Neural progenitor cell (in vitro differentiated cells): Measurements from ENCODE around the gene SMIM36. TPM values are rescaled to one million over a fixed set of nuclear protein-coding genes. Genes with fewer than 3 reads are reported as not detected.
"Not testable (repeated sequence)": the region's sequence is repeated elsewhere in the genome, so short reads cannot be mapped to it uniquely, and the experiment has no call there.

ENCODE experiments used
- DNase-seq: peaks from one replicate; pipeline ENCODE4 v3.0.0-alpha.2; 2016; ENCODE audit warnings: low spot score
- H2AFZ ChIP-seq: fragments of 200-600 bp; sonication (generic); replicated peaks from 2 replicates; pipeline ENCODE4 v1.6.1; 2016; ENCODE audit warnings: antibody characterized with exemption
- H3F3A ChIP-seq: fragments of 200-600 bp; sonication (generic); 2 replicates; pipeline ENCODE4 v1.6.1; 2016; ENCODE audit warnings: antibody characterized with exemption, low read depth
- H3K27ac ChIP-seq: fragments of 200-600 bp; sonication (generic); 2 replicates; pipeline ENCODE4 v1.5.1; 2016; ENCODE audit warnings: mild to moderate bottlenecking
- H3K27me3 ChIP-seq: fragments of 200-600 bp; sonication (generic); 2 replicates; pipeline ENCODE4 v1.6.1; 2016; ENCODE audit warnings: mild to moderate bottlenecking, moderate library complexity
- H3K36me3 ChIP-seq: fragments of 200-600 bp; sonication (generic); 2 replicates; pipeline ENCODE4 v1.5.1; 2016
- H3K4me1 ChIP-seq: fragments of 200-600 bp; sonication (generic); 2 replicates; pipeline ENCODE4 v1.6.1; 2016; ENCODE audit warnings: mixed run types
- H3K4me2 ChIP-seq: fragments of 200-600 bp; sonication (generic); 2 replicates; pipeline ENCODE4 v1.6.1; 2016
- H3K4me3 ChIP-seq: fragments of 200-600 bp; sonication (generic); 2 replicates; pipeline ENCODE4 v1.5.1; 2016
- H3K79me2 ChIP-seq: fragments of 200-600 bp; sonication (generic); 2 replicates; pipeline ENCODE4 v1.6.1; 2016; ENCODE audit warnings: low read depth
- H3K9ac ChIP-seq: fragments of 200-600 bp; sonication (generic); 2 replicates; pipeline ENCODE4 v1.6.1; 2016
- H3K9me3 ChIP-seq: fragments of 200-600 bp; sonication (generic); 2 replicates; pipeline ENCODE4 v1.5.1; 2016; ENCODE audit warnings: low read depth
- H4K20me1 ChIP-seq: fragments of 200-600 bp; sonication (generic); 2 replicates; pipeline ENCODE4 v1.6.1; 2016; ENCODE audit warnings: low read depth
- H3K27ac Mint-ChIP-seq: 3 replicates; pipeline ENCODE4 v1.8.0; 2021; ENCODE audit warnings: mixed read lengths
- H3K27me3 Mint-ChIP-seq: 2 replicates; pipeline ENCODE4 v1.8.0; 2022; ENCODE audit warnings: low read depth, mild to moderate bottlenecking, inconsistent platforms, moderate library complexity, mixed read lengths; ENCODE audit not compliant: insufficient read depth
- H3K36me3 Mint-ChIP-seq: 3 replicates; pipeline ENCODE4 v1.8.0; 2021; ENCODE audit warnings: mixed read lengths
- H3K4me1 Mint-ChIP-seq: 3 replicates; pipeline ENCODE4 v1.8.0; 2021; ENCODE audit warnings: mixed read lengths
- H3K4me3 Mint-ChIP-seq: 3 replicates; pipeline ENCODE4 v1.8.0; 2021; ENCODE audit warnings: mild to moderate bottlenecking, moderate library complexity, mixed read lengths
- H3K9me3 Mint-ChIP-seq: 3 replicates; pipeline ENCODE4 v1.8.0; 2020; ENCODE audit warnings: mixed read lengths
- CTCF ChIP-seq: fragments of 200-600 bp; sonication (generic); IDR thresholded peaks from 2 replicates; pipeline ENCODE4 v1.5.1; 2017; ENCODE audit warnings: antibody characterized with exemption, mild to moderate bottlenecking
- EZH2 ChIP-seq: fragments of 200-600 bp; sonication (generic); IDR thresholded peaks from 2 replicates; pipeline ENCODE4 v1.6.1; 2017; ENCODE audit warnings: antibody characterized with exemption, mild to moderate bottlenecking, moderate library complexity
- EZH2phosphoT487 ChIP-seq: fragments of 200-600 bp; sonication (generic); IDR thresholded peaks from 2 replicates; pipeline ENCODE4 v1.6.1; 2017; ENCODE audit warnings: antibody characterized with exemption
- total RNA-seq: library from RNA; depleted of rRNA; stranded (reverse); fragments of >200 nt; gene quantifications from 2 replicates; pipeline ENCODE4 v1.2.3, GENCODE V29; 2015; ENCODE audit warnings: low replicate concordance

SMIM36 gene
- total RNA-seq, 1 donor from 2014 or later: not detected

GRCh38 chr17:55424893-55425540, 86.2 kb downstream of the SMIM36 start:
- Histone ChIP-seq H3K79me2 (peaks cover 13% of the 10 kb centered on the region), H3K4me1 (peaks cover 4% of the 10 kb centered on the region), H2AFZ (no peak overlapping the region), H3K27me3 (no peaks in the 10 kb centered on the region), H4K20me1 (peaks cover 5% of the 10 kb centered on the region), H3K4me3 (no peak overlapping the region), H3K4me2 (no peak overlapping the region), H3K9me3 (no peaks in the 10 kb centered on the region), H3K9ac (no peak overlapping the region), H3K36me3 (no peaks in the 10 kb centered on the region), H3F3A (no peaks in the 10 kb centered on the region), H3K27ac (no peak overlapping the region)
- no peak for TF ChIP-seq EZH2phosphoT487
- no peak for TF ChIP-seq CTCF
- TF ChIP-seq EZH2: no peak
- peaks cover 2% of the 10 kb centered on the region for H3K9me3 Mint-ChIP-seq
- H3K27me3 Mint-ChIP-seq: peaks cover 2% of the 10 kb centered on the region
- H3K27ac Mint-ChIP-seq: no peak overlapping the region
- peaks cover 1% of the 10 kb centered on the region for H3K36me3 Mint-ChIP-seq
- no peak for DNase-seq
- no peak overlapping the region for H3K4me3 Mint-ChIP-seq
- peaks cover 8% of the 10 kb centered on the region for H3K4me1 Mint-ChIP-seq

DNA sequence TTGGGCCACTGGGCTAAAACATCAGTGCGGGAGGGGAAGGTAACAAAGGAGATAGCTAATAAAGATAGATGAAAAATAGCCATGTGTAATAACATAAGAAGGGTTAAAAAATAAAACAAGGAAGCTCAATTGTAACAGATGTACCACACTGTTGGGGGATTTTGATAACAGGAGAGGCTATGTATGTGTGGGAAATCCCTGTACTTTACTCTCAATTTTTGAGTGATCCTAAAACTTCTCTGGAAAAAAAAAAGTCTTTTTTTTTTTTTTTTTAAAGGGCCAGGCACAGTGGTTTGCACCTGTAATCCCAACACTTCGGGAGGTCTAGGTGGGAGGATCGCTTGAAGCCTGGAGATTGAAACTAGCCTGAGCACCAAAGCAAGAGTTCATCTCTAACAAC, 87.7 kb downstream of the SMIM36 start:
- Histone ChIP-seq H2AFZ (no peak overlapping the region), H3K27ac (no peak overlapping the region), H3K4me2 (no peak overlapping the region), H3K4me3 (no peak overlapping the region), H3K27me3 (no peaks in the 10 kb centered on the region), H3K36me3 (peaks cover 4% of the 10 kb centered on the region), H3K79me2 (peaks cover 28% of the 10 kb centered on the region), H4K20me1 (peaks cover 9% of the 10 kb centered on the region), H3K4me1 (peaks cover 9% of the 10 kb centered on the region), H3K9me3 (no peaks in the 10 kb centered on the region), H3F3A (no peaks in the 10 kb centered on the region), H3K9ac (no peak overlapping the region)
- Mint-ChIP-seq H3K27ac (no peak overlapping the region), H3K4me3 (no peak overlapping the region), H3K36me3 (peaks cover 14% of the 10 kb centered on the region), H3K27me3 (peaks cover 2% of the 10 kb centered on the region), H3K4me1 (peaks cover 13% of the 10 kb centered on the region), H3K9me3 (no peaks in the 10 kb centered on the region)
- TF ChIP-seq EZH2: no peak
- no peak for TF ChIP-seq CTCF
- no peak for TF ChIP-seq EZH2phosphoT487
- DNase-seq: no peak

GRCh38 chr17:55422828-55423164, 88.5 kb downstream of the SMIM36 start:
- H3K9me3 ChIP-seq, H3K27me3 ChIP-seq, H3K4me2 ChIP-seq, H3K27ac Mint-ChIP-seq, DNase-seq, H3K36me3 ChIP-seq, H3K4me3 ChIP-seq, H4K20me1 ChIP-seq, H3K27ac ChIP-seq, H3K9me3 Mint-ChIP-seq, H3F3A ChIP-seq, H3K9ac ChIP-seq, H3K4me1 ChIP-seq, H3K27me3 Mint-ChIP-seq: not testable (repeated sequence)
- peaks cover 13% of the 10 kb centered on the region for H3K4me1 Mint-ChIP-seq
- H3K79me2 ChIP-seq: peaks cover 35% of the 10 kb centered on the region
- peak overlapping the region; percentile 69 for H3K4me3 Mint-ChIP-seq
- H3K36me3 Mint-ChIP-seq: peaks cover 21% of the 10 kb centered on the region
- H2AFZ ChIP-seq: peak overlapping the region; percentile 9

- H3K36me3 ChIP-seq: peaks cover 4% of the 10 kb centered on the region
- Mint-ChIP-seq H3K27me3 (peaks cover 2% of the 10 kb centered on the region), H3K36me3 (peaks cover 34% of the 10 kb centered on the region), H3K27ac (peak within 1 kb of the TSS; percentile 72), H3K4me3 (peak within 1 kb of the TSS; percentile 93), H3K9me3 (peaks cover 16% of the 10 kb centered on the region), H3K4me1 (peaks cover 13% of the 10 kb centered on the region)
- peak within 1 kb of the TSS; percentile 94 for H3K4me2 ChIP-seq
- H3K4me3 ChIP-seq: peak within 1 kb of the TSS; percentile 80
- H4K20me1 ChIP-seq: peaks cover 9% of the 10 kb centered on the region
- peak within 1 kb of the TSS; percentile 86 for H2AFZ ChIP-seq
- no peak for TF ChIP-seq CTCF
- no peak for TF ChIP-seq EZH2
- TF ChIP-seq EZH2phosphoT487: no peak
- peak within 1 kb of the TSS; percentile 43 for H3K9ac ChIP-seq
- DNase-seq: no peak
- H3K4me1 ChIP-seq: peaks cover 9% of the 10 kb centered on the region
- H3K27ac ChIP-seq: peak within 1 kb of the TSS; percentile 79
- no peaks in the 10 kb centered on the region for H3F3A ChIP-seq
- no peaks in the 10 kb centered on the region for H3K27me3 ChIP-seq
- peaks cover 50% of the 10 kb centered on the region for H3K79me2 ChIP-seq
- H3K9me3 ChIP-seq: no peaks in the 10 kb centered on the region
Observed at GRCh38 chr17:55421179-55421934, 89.9 kb downstream of the SMIM36 start, which contains the start of gene MMD. Gene MMD (minus strand): TSS chr17:55421835. CDS start chr17:55421695, 140 bp downstream.
